Body of pancreas (tissue), 4 donors: ENCODE measurements around the gene TRIM17. TPM values are rescaled to one million over a fixed set of nuclear protein-coding genes. Genes with fewer than 3 reads are reported as not detected.

Source experiments
- ATAC-seq: fragments of 150-250 bp; one replicate; pipeline ENCODE4 v1.9.1; 2016
- DNase-seq, 4 donors: peaks; one replicate each; pipeline ENCODE4 v3.0.0-alpha.2; 2019
- H3K27ac ChIP-seq, 4 donors: fragments of 200-600 bp; sonication (generic); 1 replicate in 3 of 4; 2 replicates in 1 of 4; pipeline versions ENCODE4 v1.5.1 to v1.6.1; 2016 to 2019; ENCODE audit warnings: mild to moderate bottlenecking in 1 of 4, mixed read lengths in 1 of 4, moderate library complexity in 1 of 4
- H3K27me3 ChIP-seq, 2 donors: fragments of 200-600 bp; sonication (generic); one replicate each; pipeline ENCODE4 v1.6.0; 2016; ENCODE audit warnings: mild to moderate bottlenecking in 1 of 2
- H3K36me3 ChIP-seq, 2 donors: fragments of 200-600 bp; sonication (generic); replicated peaks in 1 of 2; 2 replicates each; pipeline ENCODE4 v1.5.1; 2016; ENCODE audit warnings: low read depth in 2 of 2; ENCODE audit not compliant: insufficient read depth in 1 of 2
- H3K4me1 ChIP-seq: fragments of 200-600 bp; sonication (generic); one replicate; pipeline ENCODE4 v1.6.0; 2016
- H3K4me3 ChIP-seq, 2 donors: fragments of 200-600 bp; sonication (generic); 1 replicate in 1 of 2; 2 replicates in 1 of 2; pipeline ENCODE4 v1.5.1; 2016 to 2019
- H3K9me3 ChIP-seq, 3 donors: fragments of 200-600 bp; sonication (generic); 1 replicate in 2 of 3; 2 replicates in 1 of 3; pipeline ENCODE4 v1.5.1; 2016
- POLR2A ChIP-seq, 3 donors: fragments of 450-650 bp; IDR thresholded peaks; one replicate each; pipeline ENCODE4 v1.6.1; 2016; ENCODE audit warnings: antibody characterized with exemption in 3 of 3, mild to moderate bottlenecking in 2 of 3
- WGBS, 2 donors: methylation state at CpG; one replicate each; pipeline ENCODE4 v1.1.5; 2017; 5-methylcytosine and 5-hydroxymethylcytosine counted together
- intact Hi-C: fragments of 100-400 bp; cut with DNase I; formaldehyde crosslinking; loops from one replicate; pipeline ENCODE4 v1.15.1; 2023
- total RNA-seq, 2 donors: library from RNA; depleted of rRNA; stranded (reverse); fragments of >200 nt; gene quantifications; one replicate each; pipeline ENCODE4 v1.1.0, GENCODE V29; 2016
- TF ChIP-seq, protein P1 (sequence below), 7 experiments: fragments of 450-650 bp in 4 of 7; fragments of 200-600 bp in 3 of 7; sonication (generic) in 3 of 7; IDR thresholded peaks; one replicate each; pipeline ENCODE4 v1.5.1; 2016 to 2019; ENCODE audit warnings: antibody characterized with exemption in 7 of 7

TRIM17 gene
- total RNA-seq, 2 donors from 2014 or later, result 1.0 TPM; not detected in 1

DNA sequence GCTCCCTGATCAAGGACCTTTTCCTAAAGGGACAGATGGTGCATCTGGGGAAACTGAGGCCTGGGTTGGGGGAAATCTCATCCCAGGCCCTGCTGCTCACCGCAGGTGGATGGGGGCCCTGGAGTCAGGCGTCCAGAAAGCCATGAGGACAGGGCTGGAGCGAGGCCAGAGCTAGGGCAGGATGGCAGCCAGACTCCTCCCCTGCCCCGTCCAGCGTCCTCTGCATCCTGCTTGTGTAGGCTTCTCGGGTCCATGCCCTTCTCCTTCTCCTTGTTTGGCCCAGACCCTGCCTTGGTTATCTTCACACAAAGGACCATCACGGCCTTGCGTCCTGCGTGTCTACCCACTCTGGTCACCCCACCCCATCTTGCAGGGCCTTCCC lies 53.0 kb downstream of the TRIM17 start:
- H3K27ac ChIP-seq, result no peak overlapping the region
- H3K27me3 ChIP-seq, result no peaks in the 10 kb centered on the region
- WGBS, 2 donors, result 87 to 95% methylated on average over 6 to 9 of the region's 9 CpGs
- no peaks in the 10 kb centered on the region for H3K9me3 ChIP-seq
- H3K4me3 ChIP-seq, result no peak overlapping the region
- TF ChIP-seq POLR2A (IDR thresholded peaks at IDR 0.05), result no peak
- TF ChIP-seq, protein P1, sequence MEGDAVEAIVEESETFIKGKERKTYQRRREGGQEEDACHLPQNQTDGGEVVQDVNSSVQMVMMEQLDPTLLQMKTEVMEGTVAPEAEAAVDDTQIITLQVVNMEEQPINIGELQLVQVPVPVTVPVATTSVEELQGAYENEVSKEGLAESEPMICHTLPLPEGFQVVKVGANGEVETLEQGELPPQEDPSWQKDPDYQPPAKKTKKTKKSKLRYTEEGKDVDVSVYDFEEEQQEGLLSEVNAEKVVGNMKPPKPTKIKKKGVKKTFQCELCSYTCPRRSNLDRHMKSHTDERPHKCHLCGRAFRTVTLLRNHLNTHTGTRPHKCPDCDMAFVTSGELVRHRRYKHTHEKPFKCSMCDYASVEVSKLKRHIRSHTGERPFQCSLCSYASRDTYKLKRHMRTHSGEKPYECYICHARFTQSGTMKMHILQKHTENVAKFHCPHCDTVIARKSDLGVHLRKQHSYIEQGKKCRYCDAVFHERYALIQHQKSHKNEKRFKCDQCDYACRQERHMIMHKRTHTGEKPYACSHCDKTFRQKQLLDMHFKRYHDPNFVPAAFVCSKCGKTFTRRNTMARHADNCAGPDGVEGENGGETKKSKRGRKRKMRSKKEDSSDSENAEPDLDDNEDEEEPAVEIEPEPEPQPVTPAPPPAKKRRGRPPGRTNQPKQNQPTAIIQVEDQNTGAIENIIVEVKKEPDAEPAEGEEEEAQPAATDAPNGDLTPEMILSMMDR (IDR thresholded peaks at IDR 0.05), result no peak
- DNase-seq (peak in 2 of 4 donors; percentile 9 to 13), ATAC-seq (no peak)
- peaks cover 18% of the 10 kb centered on the region for H3K4me1 ChIP-seq
- H3K36me3 ChIP-seq, result no peaks in the 10 kb centered on the region
- intact Hi-C loops, result no loop called here

DNA sequence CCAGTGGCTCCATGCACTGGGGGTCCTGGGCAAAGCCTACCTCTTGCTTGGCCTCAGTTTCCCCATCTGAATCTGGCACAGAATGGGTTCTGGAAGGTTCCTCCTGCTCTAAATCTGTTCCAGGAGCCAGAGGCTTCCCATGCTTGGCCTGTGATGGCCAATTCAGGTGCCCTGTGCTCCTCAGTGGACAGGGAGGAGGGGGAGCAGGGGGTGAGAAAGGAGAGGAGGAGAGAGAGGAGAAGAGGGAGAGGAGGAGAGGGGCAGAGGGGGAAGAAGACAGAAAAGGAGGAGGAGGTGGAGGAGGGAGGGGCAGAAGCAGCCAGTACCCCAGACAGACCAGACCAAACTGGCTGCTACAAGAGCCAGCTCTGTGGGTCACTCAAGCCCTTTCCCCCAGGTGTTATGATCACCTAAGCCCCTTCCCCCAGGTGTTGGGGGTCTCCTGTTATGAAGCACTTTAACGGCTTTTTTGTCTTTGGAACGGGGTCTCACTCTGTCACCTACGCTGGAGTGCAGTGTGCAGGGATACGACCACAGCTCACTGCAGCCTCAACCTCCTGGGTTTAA lies 53.7 kb downstream of the TRIM17 start:
- TF ChIP-seq, protein P1 (IDR thresholded peaks at IDR 0.05), result no peak
- no peak for TF ChIP-seq POLR2A (IDR thresholded peaks at IDR 0.05)
- H3K27me3 ChIP-seq, result no peaks in the 10 kb centered on the region
- DNase-seq (no peak), ATAC-seq (no peak)
- no peaks in the 10 kb centered on the region for H3K9me3 ChIP-seq
- H3K4me3 ChIP-seq, result no peak overlapping the region
- intact Hi-C loops, result no loop called here
- H3K4me1 ChIP-seq, result peaks cover 18% of the 10 kb centered on the region
- no peaks in the 10 kb centered on the region for H3K36me3 ChIP-seq
- no peak overlapping the region for H3K27ac ChIP-seq
- 86 to 91% methylated on average over 4 of the region's 4 CpGs for WGBS, 2 donors

DNA sequence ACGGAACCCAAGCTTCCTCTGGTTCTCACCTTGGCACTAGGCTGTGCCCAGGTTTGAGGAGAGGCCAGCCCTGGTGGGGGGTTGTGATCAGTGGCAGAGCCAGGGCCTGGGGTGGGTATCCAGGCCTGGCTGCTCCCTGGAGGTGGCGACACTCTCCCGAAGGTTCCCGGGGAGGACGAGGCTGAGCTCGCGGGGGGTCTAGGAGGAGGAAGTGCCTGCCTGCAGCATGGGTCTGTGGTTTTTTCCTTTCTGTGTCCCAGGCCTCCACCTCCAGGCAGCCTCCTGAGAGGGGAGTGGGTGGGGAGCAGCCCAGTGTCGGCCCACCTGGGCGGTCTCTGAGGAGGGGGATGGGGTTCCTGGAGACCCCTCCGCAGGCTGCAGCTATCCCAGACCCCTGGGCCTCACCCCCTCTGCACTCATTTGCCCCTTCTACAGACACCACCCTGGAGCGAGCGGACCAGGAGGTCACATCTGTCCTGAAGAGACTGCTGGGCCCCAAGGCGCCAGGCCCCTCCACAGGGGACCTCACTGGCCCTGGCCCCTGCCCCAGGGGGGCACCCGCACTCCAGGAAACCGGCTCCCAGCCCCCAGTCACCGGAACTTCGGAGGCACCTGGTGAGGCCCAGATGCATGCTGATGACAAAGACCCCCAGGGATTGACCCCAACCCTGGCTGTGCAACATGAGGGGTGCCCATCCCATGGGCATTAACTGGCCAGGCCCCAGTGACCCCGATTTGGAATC lies 54.3 kb downstream of the TRIM17 start:
- H3K4me3 ChIP-seq, result no peak overlapping the region
- H3K27ac ChIP-seq, result no peak overlapping the region
- ATAC-seq (no peak), DNase-seq (peak in 1 of 4 donors; percentile 8)
- H3K27me3 ChIP-seq, result no peaks in the 10 kb centered on the region
- peaks cover 18% of the 10 kb centered on the region for H3K4me1 ChIP-seq
- H3K36me3 ChIP-seq, result no peaks in the 10 kb centered on the region
- TF ChIP-seq, protein P1 (IDR thresholded peaks at IDR 0.05), result no peak
- no peak for TF ChIP-seq POLR2A (IDR thresholded peaks at IDR 0.05)
- no peaks in the 10 kb centered on the region for H3K9me3 ChIP-seq
- intact Hi-C loops, result no loop called here
- 82 to 85% methylated on average over 18 of the region's 18 CpGs for WGBS, 2 donors

DNA sequence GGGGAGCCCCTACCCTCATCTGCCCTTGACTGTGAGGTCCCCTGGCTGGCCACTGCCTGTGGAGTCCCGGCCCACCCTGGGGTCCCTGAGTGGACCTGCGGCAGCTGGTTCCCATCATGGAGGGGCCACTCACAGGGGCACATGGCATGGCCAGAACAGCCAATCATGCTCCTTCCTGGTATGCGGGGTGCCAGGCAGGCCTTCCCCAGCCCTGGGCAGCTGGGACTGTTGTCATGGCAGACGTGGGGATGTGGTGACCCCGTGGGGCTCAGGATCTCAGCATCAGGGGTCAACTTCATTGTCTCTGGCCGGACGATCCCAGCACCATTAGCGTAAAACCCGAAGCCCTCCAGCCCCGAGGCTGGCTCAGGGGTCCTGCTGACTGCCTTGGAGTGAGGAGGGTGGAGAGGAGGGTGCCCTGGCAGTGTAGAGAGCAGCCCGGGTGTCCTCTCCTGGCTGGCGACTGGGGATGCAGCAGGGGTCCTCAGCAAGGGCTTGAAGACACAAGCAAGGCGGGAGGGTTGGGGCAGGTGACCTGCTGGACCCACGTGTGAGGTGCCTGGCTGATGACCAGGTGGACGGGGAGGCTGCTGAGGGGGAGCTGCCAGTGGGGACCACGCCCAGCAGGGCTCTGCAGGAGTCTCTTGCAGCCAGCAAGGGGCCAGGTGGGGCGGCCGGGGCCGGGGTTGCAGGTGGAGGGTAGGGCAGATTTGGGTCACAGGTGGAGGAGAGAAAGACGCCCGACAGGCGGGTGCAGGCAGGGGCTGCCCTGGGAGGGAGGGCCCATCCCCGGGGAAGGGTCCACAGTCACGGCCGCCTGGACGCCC lies 55.1 kb downstream of the TRIM17 start:
- no peaks in the 10 kb centered on the region for H3K27me3 ChIP-seq
- intact Hi-C loops, result no loop called here
- 82 to 85% methylated on average over 18 to 23 of the region's 26 CpGs for WGBS, 2 donors
- no peaks in the 10 kb centered on the region for H3K36me3 ChIP-seq
- DNase-seq (no peak), ATAC-seq (no peak)
- no peak overlapping the region for H3K4me3 ChIP-seq
- TF ChIP-seq, protein P1 (IDR thresholded peaks at IDR 0.05), result no peak
- no peak for TF ChIP-seq POLR2A (IDR thresholded peaks at IDR 0.05)
- H3K9me3 ChIP-seq, result no peaks in the 10 kb centered on the region
- peak overlapping the region; percentile 45 to 71 (median 62) for H3K27ac ChIP-seq
- H3K4me1 ChIP-seq, result peaks cover 18% of the 10 kb centered on the region
